B cell (primary cell): Measurements from ENCODE around the gene ASCL5.

Source experiments
- CTCF ChIP-seq: fragments of 200-600 bp; IDR thresholded peaks from one replicate; pipeline ENCODE4 v1.8.0; 2022; ENCODE audit warnings: antibody characterized with exemption, mild to moderate bottlenecking
- EZH2 ChIP-seq: IDR thresholded peaks from 2 replicates; pipeline ENCODE4 v1.6.1; 2012; ENCODE audit warnings: borderline replicate concordance, low read depth, mild to moderate bottlenecking, moderate library complexity, low read length; ENCODE audit not compliant: insufficient read depth, poor library complexity, severe bottlenecking

GRCh38 chr1:201128476-201128875, 1.5 kb upstream of the ASCL5 start:
- TF ChIP-seq CTCF (no peak), EZH2 (no peak)
